ENCODE measurements around the gene ARL8A. TPM values are rescaled to one million over a fixed set of nuclear protein-coding genes. Genes with fewer than 3 reads are reported as not detected.

ARL8A gene
- total and polyA plus RNA-seq, 10 of the 15 experiments (the other 5 are each of a cell fraction or from before 2014, with no cell fraction given): 0.34 to 49.2 (median 15.4) TPM

GRCh38 chr1:202160377-202160940 is 15.9 kb upstream of the ARL8A start, which contains the start of gene PTPN7 (continued):
- TF ChIP-seq STAT1 (conservative IDR thresholded peaks at IDR 0.05): 0 out of 2 replicates have a peak, but pooled peaks have one; percentile 54
- no peak for TF ChIP-seq MEF2A (IDR thresholded peaks at IDR 0.05; ENCODE audit: insufficient read depth, low read depth, low read length)
- TF ChIP-seq ZSCAN29 (IDR thresholded peaks at IDR 0.05): no peak
- no peak; the same call in 1 of the 2 replicates for TF ChIP-seq ZNF592 (IDR thresholded peaks at IDR 0.05)
- TF ChIP-seq BACH1 (IDR thresholded peaks at IDR 0.05; ENCODE audit: borderline replicate concordance): peak; percentile 18; the same call in 1 of the 2 replicates
- TF ChIP-seq POU2F2 (IDR thresholded peaks at IDR 0.05; ENCODE audit: borderline replicate concordance, low read depth, low read length): peak; percentile 26; the same call in 2 of the 3 replicates
- TF ChIP-seq MYC (IDR thresholded peaks at IDR 0.05; ENCODE audit: insufficient read depth, insufficient read length, insufficient replicate concordance, low read length, severe bottlenecking): no peak
- peak; percentile 19; the same call in 1 of the 2 replicates for TF ChIP-seq POLR2AphosphoS5 (IDR thresholded peaks at IDR 0.05; ENCODE audit: low read length)
- TF ChIP-seq IKZF2 (IDR thresholded peaks at IDR 0.05): peak; percentile 79 to 80
- no peak for TF ChIP-seq FOS (IDR thresholded peaks at IDR 0.05; ENCODE audit: borderline replicate concordance, extremely low read depth, insufficient read length)
- TF ChIP-seq PKNOX1 (IDR thresholded peaks at IDR 0.05): no peak
- no peak for TF ChIP-seq KDM1A (IDR thresholded peaks at IDR 0.05; ENCODE audit: borderline replicate concordance)
- TF ChIP-seq ZNF217 (IDR thresholded peaks at IDR 0.05): 0 out of 2 replicates have a peak, but pooled peaks have one; percentile 52
- TF ChIP-seq ZNF384 (IDR thresholded peaks at IDR 0.05; ENCODE audit: borderline replicate concordance, low read depth, low read length): no peak
- peak; percentile 51 for TF ChIP-seq POLR2A (IDR thresholded peaks at IDR 0.05; ENCODE audit: low read depth, low read length)
- TF ChIP-seq SUZ12 (IDR thresholded peaks at IDR 0.05; ENCODE audit: unreplicated experiment): no peak
- TF ChIP-seq E2F8 (IDR thresholded peaks at IDR 0.05; ENCODE audit: low read depth, partially characterized antibody): no peak

All from GM12878 (cell line).